GM18511 (cell line): ENCODE measurements around the gene EHBP1.

Experiments used
- ATAC-seq: cut with Tn5 transposase; IDR thresholded peaks from one replicate; pipeline ENCODE4 v1.9.1; 2021; ENCODE audit warnings: mild to moderate bottlenecking, moderate library complexity; ENCODE audit not compliant: unreplicated experiment

Gene EHBP1

DNA sequence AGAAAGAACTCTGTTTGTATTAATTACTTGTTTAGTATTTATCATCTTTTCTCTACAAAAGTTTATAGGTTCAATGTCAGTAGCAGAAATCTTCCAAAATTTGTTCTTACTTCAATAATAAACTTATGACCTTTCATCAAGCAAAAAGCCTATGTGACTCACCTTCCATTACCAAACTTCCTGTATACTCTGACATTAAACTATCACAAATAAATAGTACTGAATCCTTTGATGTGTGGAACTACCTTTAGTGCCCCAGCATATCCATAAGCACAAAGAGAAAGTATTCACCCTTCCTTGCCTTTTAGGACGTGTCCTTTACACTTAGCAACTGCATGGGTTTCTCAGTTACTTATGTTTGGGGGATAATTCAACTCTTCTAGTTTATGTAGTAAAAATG is 166.0 kb downstream of the EHBP1 start:
- no peak for ATAC-seq

DNA sequence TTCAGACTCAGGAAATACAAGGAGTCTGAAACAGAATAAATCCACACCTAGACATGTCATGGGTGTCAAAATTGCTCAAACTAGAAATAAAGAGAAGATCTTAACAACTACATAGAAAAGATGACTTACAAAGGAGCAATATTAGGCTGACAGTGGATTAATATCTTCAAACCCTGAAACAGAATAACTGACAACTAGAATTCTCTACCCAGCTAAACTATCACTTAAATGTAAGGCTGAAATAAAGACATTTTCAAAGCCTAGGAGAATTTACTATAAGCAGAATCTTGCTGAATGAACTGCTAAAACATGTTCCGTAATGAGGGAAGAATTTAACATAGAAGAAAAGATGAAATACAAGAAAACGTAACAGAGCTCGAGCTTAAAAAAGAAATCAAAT is 168.1 kb downstream of the EHBP1 start:
- ATAC-seq = no peak

DNA sequence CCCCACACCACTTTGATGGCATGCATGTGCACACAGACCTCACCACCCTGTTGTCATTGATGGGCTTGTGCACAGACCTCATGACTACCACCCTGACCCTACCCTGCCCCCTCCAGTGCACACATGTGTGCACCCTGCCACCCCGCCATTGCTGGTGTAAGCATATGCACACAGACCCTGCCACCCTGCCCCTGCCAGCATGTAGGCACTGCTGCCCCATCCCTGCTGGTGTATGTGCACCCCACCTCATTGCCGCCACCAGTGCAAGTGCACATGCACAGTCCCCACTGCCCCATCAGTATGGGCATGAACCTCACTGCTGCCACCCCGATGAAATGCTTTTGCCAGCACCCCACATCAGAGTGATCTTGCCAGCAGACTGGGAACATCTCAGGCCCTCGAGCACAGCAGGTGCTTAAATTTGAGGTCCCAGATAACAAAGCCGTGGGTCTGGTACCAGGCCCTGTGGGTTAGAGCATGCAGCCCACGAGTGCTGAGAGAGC is 169.4 kb downstream of the EHBP1 start:
- no peak for ATAC-seq

DNA sequence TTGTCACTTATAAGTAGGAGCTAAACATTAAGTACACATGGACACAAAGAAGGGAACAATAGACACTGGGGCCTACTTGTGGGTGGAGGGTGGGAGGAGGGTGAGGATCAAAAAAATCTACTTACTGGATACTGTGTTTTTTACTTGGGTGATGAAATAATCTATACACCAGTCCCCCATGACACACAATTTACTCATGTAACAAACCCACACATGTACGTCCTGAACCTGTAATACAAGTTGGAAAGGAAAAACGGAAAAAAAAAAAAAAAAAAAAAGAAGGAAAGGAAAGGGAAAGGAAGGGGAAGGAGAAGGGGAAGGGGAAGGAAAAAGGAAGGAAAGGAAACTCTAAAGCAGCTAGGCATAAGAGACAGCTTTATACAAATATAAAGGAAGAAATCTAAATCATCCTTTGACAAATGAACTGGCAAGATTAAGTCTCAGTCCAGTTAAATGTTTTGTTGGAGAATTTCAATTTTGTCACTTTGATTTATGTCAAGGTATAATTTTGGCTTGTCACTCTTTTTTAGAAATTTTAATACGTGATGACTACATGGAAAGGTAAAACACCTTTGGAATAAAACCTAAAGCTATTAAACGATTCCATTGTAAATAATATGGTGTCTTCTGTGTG is 175.8 kb downstream of the EHBP1 start:
- no peak for ATAC-seq

DNA sequence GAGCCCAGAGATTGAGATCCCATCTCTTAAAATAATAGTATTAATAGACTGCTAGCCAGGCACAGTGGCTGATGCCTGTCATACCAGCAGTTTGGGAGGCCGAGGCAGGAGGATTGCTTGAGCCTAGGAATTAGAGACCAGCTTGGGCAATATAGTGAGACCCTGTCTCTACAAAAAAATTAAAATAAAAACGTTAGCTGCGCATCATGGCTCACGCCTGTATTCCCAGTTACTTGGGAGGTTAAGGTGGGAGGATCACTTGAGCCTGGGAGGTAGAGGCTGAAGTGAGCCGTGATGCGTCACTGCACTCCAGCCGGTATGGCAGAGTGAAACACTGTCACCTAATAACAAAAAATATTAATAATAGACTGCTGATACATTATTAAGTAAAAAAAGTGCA is 178.1 kb downstream of the EHBP1 start:
- no peak for ATAC-seq

DNA sequence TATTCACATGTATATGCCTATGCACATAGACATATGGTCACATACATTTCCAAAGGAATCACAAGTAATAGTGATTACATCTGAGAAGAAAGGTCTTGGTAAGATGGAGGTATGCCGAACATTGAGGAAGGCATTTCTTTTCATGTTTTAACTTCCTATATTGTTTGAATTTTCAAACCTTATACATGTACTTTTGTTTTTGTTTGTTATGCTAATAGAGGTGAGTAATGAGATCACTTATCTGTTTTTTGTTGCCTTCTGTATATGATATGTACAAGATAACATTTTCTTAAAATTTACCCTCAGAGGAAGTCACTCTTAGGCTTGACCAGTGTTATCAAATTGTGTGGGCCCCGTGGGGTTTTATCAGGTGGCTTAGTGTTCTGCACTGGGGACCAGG is 178.6 kb downstream of the EHBP1 start:
- no peak for ATAC-seq

DNA sequence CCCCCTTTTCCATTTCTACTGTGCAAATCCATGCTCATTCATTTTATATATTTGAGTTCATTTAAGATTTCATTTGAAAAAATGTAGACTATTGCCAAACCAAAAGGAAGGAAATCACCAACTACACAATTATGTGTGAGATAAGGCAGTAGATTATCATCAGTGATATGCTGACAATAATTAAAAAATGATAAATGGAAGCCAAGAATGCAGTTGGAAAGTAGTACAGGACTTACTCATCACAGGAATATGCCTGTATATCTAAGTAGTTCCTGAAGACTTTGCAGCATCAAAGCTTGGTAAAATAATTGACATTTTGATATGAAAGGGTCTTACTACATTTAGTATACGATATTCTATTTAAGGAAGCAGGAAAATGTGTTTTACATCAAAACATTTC is 179.0 kb downstream of the EHBP1 start:
- ATAC-seq = no peak

DNA sequence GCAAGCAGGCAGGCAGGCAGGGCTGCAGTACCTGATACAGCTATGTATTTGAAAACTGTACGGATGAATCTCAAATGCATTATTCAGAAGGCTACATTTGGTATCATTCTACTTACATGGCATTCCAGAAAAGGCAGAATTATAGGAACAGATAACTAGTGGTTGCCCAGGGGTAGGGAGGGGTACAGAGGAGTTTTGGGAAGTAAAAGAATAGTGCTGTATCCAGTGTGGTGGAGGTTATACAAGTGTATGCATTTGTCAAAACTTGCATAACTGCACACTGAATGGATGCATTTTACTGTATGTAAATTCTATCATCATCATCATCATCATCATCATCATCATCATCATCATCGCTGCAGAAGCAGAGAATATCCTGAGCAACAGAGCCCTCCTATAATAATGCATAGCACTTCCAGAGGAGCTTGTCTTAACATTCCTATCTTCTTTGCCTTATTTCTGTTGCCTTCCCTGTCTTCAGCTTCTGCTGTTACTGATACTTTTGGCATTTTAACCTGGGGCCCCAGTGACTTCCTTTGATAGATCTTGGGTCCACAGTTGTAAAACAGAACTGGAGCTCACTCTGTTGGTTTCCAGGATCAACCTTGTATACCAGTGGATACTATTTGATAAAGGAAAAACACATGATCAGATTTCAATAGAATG is 189.6 kb downstream of the EHBP1 start:
- ATAC-seq = no peak

DNA sequence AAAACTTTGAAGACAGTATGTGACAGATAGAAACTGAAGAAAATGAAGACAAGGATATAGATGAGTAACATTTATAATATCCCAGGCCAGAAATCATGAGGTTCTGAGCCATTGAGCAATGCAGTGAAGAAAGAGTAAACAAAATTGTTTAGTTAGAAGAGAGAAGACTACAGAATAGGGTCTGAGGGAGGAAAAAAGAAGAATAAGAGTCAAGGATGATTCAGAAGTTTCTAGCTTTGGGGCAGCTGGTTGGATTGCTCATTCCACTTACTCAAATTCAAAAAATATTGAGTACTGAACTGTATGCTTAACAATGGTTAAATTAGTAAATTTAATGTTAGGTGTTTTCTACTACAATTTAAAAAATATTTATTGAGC is 190.1 kb downstream of the EHBP1 start:
- ATAC-seq = no peak

DNA sequence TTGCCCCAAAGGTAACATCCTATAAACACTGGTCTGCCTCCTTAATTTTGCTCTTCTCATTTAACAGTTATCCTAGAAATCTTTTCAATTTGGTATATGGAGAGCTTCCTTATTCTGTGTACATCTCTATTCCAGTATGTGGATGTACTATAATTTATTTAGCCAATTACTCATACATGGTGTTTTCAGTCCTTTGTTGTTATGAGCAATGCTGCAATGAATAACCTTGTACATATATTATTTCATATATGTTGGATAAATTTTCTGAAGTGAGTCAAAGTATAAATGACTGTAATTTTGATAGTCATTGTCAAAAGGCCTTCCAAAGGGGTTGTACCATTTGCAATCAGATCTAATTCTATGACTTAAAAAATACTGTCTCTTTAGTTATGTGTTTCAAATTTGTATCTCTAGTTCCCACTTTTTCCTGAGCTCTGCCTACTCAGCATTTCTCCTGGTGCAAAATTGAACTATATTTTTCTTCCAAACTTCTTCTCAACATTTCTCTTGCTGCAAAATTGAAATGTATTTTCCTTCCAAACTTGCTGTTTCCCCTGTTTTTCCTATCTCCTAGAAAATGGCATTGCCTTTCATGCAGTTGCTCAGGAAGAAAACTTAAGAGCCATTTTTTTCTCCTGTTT is 191.8 kb downstream of the EHBP1 start:
- ATAC-seq = no peak

DNA sequence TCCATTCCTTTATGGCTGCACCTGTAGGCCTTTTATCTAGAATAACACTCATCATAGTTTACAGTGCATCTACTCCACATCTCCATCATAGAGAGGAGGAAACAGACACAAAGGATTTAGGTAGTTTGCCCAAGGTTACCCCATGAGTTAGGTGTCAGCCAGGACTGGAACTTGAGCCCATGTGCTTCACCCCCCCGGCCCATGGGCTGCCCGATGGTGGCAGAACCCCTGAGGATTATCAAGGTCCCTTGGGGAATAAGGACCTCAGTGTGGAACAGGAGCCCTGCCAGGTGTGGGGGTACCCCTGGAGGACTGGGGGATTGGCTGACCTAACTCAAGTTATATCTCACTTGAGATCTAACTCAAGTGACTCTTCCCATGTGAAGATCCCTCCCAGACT is 198.8 kb downstream of the EHBP1 start:
- no peak for ATAC-seq

DNA sequence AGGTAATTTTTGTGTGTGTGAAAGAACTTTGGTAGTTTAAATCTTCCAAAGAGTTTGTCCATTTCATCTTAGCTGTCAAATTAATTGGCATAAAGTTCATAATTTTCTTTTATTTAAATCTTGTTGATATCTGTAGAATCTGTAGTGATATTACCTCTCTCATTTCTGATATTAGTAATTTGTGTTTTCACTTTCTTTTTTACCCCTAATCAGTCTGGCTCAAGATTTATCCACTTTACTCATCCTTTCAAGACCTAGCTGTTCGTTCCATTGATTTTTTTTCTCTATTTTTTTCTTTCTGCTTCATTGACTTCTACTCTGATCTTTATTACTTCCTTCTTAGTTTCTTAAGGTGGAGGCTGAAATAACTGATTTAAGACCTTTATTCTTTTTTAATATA is 202.6 kb downstream of the EHBP1 start:
- ATAC-seq = no peak

DNA sequence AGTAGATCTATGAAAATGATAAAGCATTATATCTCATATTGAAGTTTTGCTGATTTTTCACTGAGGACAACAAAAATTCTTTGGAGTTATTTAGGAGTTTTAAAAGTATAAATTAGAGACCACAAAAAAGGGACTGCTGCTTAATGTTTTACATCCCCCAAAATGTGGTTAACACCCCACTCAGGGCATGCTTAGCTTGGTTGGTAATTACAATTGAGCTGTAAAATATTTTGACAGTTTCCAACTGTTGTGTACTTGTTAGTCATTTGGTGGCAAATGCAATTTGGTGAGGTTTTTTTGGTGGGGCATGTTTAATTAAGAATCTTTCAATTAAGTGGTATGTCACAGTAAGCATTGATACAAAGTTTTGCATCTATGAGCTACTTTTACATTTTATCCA is 207.8 kb downstream of the EHBP1 start:
- ATAC-seq = no peak

DNA sequence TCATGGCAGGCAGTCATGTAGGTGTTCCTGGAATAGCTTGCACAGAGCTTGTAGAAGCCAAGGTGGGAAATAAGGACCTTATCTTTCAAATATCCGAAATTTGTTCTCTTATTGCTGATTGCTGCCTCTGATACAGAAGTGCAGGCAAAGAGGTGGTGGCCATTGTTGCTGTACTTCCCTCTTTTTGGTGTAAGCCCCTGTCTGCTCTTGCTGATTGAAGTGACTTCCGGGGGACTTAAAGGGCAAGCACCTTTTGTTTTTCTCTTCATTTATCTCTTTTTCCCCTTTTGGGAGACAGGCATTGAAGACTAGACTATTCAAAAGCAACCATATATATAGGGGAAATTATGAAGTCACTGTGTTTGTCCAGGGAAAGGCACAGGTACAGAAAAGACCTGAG is 213.5 kb downstream of the EHBP1 start:
- no peak for ATAC-seq

DNA sequence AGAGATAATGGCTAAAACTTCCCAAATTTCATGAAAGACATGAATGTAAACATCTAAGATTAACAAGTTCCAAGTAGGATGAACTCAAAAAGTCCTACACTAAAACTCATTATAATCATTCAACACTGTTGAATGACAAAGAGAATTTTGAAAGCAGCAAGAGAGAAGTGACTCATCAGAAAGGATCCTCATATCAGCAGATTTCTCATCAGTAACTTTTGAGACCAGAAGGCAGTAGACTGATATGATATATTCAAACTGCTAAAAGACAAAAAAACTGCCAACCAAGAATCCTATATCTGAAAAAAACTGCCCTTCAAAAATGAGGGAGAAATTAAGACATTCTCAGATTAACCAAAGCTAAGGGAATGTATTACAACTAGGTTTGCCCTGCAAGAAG is 214.6 kb downstream of the EHBP1 start:
- no peak for ATAC-seq

DNA sequence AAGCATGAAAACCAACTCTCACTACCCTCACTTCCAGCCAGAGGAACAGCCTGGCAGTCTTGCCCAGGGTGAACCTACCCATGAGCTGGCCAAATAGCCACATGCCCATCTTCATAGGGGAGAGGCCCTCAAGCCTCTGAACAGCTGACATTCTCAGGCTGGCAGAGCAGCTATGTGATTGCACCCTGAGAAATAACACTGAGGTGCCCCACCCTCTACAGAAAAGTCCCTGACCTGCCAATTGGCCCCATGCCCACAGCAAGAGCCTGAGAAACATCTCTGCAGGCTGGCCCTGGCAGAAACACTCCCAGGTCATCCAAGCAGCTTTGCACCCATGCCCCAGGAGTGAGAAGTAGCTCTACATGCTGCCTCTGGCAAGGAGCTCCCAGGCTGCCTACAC is 217.7 kb downstream of the EHBP1 start:
- ATAC-seq = no peak

DNA sequence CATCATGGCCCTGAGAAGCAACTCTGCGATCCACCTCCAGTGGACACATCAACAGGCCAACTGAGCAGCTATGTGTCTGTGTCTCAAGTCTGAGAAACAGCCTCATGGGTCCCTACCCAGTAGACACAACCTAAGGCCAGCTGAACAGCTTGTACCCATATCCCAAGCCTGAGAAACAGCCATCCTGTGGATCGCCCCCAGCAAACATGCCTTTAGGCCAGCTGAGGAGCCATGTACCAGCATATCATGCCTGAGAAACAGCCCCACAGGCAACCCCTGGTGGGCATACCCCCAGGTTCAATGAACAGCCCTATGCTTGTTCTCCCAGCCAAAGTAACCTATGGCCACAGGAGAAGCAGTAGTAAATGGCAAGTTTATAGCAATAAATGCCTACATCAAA is 218.4 kb downstream of the EHBP1 start:
- ATAC-seq = no peak

DNA sequence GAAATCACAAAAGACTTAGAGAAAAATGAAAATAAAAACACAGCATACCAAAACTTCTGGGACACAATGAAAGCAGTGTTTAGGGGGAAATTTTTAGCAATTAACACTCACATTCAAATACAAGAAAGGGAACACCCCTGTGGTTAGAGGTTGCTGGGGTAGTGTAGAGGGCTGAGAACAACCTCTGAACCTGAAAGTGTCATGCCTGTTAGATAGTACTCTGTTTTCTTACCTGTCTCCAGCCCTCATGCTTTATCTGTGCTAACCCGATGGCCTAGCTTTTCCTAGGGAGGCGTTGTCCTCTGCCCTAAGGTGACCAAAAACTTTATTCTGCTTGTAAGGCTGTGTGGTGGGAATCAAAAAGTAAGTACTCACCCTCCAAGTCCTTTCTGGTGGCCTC is 222.5 kb downstream of the EHBP1 start:
- ATAC-seq = no peak

DNA sequence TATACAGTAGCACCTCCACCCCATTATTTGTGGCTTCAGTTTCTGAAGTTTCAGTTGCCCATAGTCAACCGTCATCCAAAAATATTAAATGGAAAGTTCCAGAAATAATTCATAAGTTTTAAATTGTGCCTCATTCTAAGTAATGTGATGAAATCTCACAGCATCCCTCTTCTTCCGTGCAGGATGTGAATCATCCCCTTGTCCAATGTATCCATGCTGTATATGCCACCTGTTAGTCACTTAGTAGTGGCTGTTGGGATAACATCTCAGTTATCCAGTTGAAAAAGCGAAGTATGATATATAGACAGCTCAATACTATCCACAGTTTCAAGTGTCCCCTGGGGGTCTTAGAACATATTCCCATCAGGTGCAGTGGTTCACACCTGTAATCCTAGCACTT is 226.0 kb downstream of the EHBP1 start:
- ATAC-seq = no peak

DNA sequence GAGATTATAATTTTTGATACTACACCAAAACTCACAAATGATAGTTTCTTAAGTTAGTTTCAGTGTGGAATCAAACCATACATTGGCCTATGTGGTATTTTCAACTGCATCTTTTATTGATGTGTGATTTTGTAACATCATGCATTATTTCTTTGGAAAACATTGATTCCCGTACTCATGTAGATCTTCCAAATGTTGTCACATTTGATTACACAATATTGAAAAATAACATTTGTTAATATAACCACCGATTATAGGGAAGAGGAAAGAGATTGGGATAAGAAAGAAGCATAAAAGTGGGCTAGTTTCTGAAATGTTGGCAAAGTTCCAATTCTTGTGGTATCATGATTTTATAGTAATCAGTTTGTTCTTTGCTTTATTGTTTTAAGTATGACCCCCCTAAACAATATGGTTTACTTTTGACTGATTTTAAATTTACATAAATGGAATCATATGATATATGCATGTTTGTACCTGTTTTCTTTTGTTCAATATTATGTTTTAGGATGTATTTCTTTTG is 227.9 kb downstream of the EHBP1 start:
- ATAC-seq = no peak

DNA sequence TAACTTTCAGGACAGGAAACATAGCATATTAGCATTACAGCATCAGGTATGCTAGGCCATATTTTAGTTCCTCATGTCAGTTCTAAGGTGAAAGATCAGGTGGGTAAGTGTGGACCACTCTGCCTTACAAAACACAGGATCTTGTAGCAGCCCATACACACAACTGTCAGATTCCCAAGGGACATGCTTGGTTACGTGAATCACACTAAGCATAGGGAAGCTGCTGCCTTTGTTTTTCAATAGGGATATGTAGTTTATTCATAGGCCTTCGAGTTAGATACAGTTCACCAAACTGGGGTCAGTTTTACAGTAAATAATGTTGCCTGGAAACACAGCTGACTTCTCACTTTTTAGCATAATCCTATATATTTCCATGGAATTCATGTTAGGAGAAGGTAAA is 229.0 kb downstream of the EHBP1 start:
- no peak for ATAC-seq

DNA sequence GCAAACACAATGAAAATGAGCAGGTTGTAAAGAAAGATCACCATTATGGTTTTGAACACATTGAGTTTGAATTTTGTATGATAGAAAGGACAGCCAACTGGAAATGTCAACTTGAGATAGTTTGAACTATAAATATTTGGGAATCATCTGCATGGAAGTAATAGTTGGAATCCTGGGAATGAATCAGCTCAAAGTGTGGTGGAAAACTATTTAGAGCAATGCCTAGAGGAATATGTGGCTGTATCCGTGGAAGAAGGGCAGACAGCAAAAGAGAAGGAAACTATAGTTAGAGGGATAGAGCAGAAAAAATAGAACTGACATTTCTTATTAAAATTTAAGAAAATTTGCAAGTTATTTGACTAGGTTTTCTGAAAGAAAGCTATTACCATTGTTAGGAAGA is 232.6 kb downstream of the EHBP1 start:
- ATAC-seq = no peak
